Superior temporal gyrus (tissue), 1 donor: ENCODE measurements around the gene SHISAL2B.
"Not testable (repeated sequence)": the region's sequence is repeated elsewhere in the genome, so short reads cannot be mapped to it uniquely, and the experiment has no call there.

Experiments
- DNase-seq: peaks from one replicate; pipeline ENCODE4 v3.0.0-alpha.2; 2016; ENCODE audit errors: extremely low spot score

Gene SHISAL2B

GRCh38 chr5:64690417-64691151 is at the start of gene SHISAL2B:
SHISAL2B (plus strand) TSS chr5:64690503; CDS start chr5:64690624, 121 bp downstream.
- no peak for DNase-seq

DNA sequence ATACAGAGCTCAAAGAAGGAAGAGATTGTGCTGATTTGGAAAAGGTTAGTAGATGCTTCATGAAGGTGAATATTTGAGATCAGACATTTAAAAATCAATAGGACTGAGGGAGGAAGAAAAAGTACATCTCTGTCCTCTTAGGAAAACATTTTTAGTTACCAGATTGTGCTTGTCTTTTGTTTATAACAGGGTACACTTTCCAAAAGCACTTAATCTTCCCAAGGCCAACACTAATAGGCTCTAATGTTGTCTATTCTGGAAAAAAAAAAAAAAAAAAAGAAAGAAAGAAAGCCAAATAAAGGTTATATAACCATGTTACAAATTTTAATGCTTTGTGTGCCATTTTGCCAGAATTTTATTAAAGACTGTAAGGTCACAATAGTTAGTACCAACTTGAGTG is 45.5 kb upstream of the SHISAL2B start:
- DNase-seq: no peak

GRCh38 chr5:64646169-64646568 is 44.1 kb upstream of the SHISAL2B start:
- no peak for DNase-seq

DNA sequence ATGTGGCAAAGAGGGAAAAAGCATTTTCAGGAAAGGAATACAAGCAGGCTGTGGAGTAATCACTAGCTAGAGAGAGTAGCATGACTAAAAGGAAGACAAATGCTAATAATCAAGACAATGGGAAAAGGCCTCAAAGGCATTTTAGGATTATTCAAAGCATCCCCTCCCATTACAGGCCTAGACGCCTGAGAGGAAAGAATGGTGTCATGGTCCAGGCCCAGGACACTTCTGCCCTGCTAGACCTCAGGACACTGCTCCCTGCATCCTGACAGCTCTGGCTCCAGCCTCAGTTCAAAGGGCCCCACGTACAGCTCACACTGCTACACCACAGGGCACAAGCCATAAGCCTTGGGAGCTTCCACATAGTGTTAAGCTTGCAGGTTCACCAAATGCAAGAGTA is 40.8 kb upstream of the SHISAL2B start:
- no peak for DNase-seq

DNA sequence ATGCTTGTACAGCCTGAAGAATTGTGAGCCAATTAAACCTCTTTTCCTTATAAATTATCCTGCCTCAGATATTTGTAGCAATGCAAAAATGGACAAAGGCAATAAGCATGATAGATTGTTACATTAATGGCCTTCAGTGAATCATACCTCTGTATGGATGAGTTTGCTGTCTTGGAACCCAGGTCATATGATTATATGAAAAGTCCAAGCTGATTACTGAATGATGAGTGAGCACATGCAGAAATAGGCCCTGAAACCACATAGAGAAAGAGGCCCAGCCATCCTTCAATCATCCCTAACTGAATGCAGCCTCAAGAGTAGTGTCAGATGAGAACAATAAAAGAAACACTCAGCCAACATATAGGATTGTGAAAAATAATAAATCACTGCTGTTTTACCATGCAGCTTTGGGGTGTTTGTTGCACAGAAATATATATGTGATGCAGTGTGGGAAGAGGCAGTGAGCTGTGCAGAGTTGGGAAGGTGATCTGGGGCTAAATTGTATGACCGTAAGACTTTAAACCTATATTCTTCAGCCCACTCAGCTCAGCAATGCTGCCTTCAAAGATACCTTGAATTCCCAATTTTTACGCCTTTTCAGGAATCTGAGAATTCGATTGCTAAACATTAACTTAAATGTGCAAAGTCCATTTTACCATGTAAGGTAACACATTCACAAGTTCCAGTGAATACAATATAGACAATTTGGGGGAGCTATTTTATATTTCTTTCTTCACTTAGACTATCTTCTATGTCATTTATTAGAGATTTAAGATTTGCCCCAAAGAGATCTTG is 36.3 kb upstream of the SHISAL2B start:
- no peak for DNase-seq

- DNase-seq: no peak
These were observed 35.8 kb upstream of the SHISAL2B start for GRCh38 chr5:64654561-64654938.

GRCh38 chr5:64655596-64655995 is 34.7 kb upstream of the SHISAL2B start:
- no peak for DNase-seq

DNA sequence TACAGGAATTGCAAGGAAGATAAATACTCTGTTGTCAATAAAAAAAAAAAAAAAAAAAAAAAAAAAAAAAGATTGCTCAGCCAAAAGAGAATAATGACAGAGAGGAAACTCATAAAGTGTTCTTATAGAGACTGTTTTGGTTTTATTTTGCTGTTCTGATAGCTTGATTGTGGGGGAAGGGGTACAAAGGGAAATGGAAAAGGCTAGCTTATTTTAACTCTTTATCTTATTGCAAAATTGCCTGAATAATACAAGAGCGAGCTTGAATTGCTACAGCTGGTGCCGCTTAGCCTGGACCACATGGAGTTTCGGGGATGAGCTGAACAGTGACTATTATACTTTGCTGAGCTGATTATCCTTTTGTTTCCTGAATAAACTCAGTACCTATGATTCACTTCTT is 31.0 kb upstream of the SHISAL2B start:
- no peak for DNase-seq

DNA sequence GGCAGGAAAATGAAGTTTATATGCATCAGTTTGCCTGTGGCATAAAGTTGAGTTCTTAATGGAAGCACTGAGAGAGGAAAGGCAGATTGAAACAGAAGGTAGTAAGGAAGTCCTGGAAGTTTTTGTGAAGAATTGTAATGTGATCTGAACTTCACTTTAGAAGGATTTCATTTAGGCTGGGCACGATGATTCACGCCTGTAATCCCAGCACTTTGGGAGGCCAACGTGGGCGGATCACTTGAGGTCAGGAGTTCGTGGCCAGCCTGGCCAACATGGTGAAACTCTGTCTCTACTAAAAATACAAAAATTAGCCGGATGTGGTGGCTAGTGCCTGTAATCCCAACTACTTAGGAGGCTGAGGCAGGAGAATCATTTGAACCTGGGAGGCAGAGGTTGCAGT is 27.1 kb upstream of the SHISAL2B start:
- DNase-seq: not testable (repeated sequence)

DNA sequence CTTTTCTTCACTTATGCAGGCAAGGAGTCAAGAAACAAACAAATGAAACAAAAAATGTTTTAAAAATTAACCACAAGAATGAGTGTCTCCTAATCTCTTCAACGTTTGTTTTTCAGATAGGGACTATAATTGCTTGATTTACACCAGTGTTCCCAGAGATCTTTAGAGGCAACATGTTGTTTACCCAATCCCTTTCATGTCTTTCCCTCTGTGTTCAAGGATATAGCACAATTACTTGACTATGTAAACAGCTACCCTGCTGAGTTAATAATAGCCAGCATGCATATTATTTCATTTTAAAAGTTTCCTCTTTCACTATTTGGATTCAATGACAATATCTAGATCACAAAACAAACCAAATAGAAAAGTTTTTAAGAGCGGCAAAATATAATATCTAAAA is 25.1 kb upstream of the SHISAL2B start:
- DNase-seq: no peak

DNA sequence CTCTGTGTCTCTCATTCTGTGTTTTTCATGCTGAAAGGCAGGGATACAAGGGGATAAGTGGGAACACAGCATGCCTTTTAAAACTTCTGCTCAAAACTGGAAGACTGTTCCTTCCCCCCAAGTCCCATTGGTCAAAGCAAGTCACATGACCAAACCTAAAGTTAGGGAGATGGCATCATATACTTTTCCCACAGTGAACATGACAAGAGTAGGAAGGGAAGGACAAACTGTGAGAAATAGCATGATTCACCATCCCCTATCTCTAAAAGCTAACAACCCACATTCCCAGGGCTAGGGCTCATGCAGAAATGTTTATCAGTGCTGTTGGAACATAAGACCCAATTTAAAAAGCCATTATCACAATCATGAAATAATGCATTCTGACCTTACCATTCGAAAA is 24.2 kb upstream of the SHISAL2B start:
- DNase-seq: no peak

DNA sequence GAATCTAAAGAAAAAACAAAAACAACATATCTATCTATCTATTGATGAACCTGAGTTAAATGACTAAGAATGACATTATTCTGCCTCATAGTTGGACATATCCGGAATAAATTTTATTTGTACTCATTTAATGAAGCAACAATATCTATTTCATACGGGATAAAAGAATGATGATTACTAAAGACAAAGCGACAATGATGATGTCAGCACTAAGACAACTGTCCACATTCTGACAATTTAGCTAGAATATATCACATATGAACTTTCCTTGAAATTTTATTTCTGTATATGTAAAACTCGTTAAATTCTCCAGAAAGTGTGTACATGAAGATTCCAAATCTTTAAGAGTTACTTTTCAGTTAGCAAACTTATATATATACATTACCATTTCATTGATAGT is 23.2 kb upstream of the SHISAL2B start:
- DNase-seq: no peak

DNA sequence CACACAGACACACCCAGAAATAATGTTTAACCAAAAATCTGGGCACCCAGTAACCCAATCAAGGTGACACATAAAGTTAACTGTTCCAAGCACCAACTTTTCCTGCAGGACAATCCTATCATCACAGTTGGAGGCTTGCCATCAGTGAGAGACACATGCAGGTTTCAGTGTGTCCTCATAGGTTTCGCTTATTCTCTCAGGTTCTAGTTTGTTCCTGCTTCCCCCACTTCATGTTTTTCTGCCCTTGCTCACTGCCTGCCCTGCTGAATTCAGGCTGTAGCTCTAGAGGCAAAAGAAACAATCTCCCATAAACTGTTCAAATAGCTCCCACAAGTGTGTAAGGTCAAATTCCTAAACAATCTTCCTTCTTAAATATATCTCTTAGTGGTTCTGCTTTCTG is 20.0 kb upstream of the SHISAL2B start:
- no peak for DNase-seq

GRCh38 chr5:64671678-64672077 is 18.6 kb upstream of the SHISAL2B start:
- no peak for DNase-seq

- no peak for DNase-seq
These were observed 11.9 kb upstream of the SHISAL2B start for GRCh38 chr5:64678374-64678773.

DNA sequence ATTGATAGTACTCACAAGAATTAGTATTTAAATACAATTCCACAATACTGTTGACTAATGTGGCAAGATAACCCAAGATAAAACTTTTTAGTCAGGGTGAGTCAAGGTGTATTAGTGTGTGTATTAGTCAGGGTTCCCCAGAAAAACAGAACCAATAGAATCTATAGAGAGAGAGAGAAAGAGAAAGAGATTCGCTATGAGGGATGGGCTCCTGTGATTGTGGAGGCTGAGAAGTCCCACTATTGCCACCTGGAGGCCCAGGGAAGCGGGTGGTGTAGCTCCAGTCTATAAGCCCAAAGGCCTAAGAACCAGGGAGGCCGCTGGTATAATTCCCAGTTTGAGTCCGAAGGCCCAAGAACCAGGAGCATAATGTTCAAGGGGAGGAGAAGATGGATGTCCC is 10.0 kb upstream of the SHISAL2B start:
- DNase-seq: no peak

- DNase-seq: no peak
These were observed 7.7 kb upstream of the SHISAL2B start for GRCh38 chr5:64682608-64683007.

- DNase-seq: no peak
These were observed 4.4 kb upstream of the SHISAL2B start for GRCh38 chr5:64685866-64686265.

DNA sequence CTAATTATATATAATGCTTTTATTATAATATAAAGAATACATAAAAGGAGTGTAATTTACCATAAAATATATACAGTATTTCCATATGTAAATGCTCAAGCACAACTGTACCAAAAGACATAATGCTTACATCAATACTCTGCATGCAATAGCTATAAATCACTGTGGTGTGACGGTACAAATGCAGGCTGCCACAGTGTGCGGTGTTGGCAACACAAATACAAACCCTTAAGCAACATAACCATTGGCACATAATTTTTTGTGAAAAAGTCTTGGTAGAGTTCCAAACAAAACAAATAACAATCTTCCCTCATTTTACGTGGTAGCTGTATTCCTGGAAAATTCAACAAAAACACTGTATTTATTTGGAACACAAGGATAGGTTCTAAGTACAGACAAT is 1.9 kb upstream of the SHISAL2B start:
- no peak for DNase-seq

DNA sequence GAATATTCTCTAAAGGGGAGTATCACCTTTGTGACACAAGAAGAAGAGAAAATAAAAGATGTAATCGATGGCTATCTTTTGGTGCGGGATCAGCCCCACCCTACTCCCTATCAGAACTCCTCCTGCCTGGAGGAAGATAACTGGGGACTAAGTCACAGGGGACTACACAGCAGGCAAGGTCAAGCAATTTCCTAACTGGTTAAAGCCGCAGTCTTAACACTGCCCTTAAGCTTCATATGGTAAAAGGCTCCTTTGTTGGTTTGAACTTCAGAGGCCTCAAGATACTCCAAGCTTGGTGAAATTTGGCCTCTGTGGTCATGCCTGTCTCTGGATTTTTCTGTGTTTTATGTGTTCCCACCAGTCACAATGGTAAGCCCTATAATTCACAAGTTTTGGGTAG is 1.3 kb upstream of the SHISAL2B start:
- DNase-seq: no peak

GRCh38 chr5:64690104-64690416 is 243 bp upstream of the SHISAL2B start:
- no peak for DNase-seq

GRCh38 chr5:64691291-64691690 is 988 bp downstream of the SHISAL2B start:
- DNase-seq: no peak

DNA sequence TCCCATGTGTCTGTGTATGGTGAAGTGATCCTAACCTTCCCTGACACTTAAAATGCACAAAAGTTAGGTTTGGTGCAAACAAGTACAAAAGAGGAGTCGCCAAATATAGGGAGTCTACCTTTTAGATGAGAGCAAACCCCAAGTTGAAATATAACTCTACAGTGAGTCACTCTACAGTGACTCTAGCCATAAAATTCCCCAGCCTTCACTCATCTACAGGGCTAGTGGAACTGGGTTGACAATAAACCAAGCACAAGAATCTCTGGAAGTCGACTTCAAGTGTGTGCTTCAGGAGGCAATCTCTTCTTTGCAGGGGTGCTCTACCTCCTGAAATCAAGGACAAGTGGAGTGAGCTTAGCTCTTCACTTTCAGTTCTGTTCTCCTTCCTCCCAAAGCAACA is 3.3 kb downstream of the SHISAL2B start:
- DNase-seq: no peak

DNA sequence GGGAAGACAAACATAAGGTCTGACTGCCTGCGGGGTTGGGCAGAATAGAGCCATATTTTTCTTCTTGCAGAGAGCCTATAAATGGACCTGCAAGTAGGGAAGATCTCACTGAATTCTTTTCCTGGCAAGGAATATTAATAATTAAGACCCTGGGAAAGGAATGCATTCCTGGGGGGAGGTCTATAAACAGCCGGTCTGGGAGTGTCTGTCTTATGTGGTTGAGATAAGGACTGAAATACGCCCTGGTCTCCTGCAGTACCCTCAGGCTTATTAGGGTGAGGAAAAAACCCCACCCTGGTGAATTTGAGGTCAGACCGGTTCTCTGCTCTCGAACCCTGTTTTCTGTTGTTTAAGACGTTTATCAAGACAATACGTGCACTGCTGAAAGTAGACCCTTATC is 6.1 kb downstream of the SHISAL2B start:
- DNase-seq: not testable (repeated sequence)
